SK-N-MC (cell line): ENCODE results near the gene HOXC4.

Experiments used
- EZH2 ChIP-seq: fragments of 200-600 bp; sonication (generic); IDR thresholded peaks from one replicate; pipeline ENCODE4 v1.6.1; 2017; ENCODE audit warnings: antibody characterized with exemption
- POLR2AphosphoS5 ChIP-seq: IDR thresholded peaks from 2 replicates; pipeline ENCODE4 v1.6.1; 2012; ENCODE audit warnings: mild to moderate bottlenecking, low read depth, low read length, borderline replicate concordance

DNA sequence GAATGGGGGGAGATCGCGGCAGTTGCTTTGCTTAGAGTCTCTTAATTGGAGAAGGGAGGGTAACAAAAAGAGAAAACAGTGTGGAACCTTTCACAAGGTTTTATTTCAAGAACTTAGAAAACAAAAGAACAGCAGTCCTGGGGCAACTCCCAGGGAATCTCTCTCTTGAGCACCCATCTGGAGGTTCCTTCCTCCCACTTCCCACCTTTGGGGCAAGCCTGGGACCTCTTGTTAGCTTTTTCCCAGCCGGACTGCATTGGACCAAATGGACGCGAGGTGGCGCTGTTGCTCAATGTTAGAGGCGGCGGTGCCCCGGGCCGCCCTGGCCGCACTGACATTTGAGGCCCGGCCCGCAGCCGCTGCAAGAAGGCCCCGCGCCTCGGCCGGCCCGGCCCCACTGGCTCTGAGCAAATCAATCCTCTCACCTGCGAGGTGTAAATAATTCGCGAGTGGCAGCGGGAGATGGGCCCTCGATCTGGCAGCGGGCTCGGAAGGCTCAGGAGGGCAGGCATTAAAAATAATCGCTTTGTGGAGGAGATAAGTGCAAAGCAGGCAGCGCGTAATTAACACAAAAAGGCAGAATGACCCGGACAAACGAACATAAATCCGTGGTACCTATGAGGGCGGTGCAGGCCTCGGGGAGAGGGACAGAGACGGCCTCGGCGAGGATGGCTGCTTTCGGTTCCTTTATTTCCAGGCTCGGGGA lies 47.6 kb upstream of the HOXC4 start:
- no peak for TF ChIP-seq POLR2AphosphoS5
- TF ChIP-seq EZH2, result no peak
